NCI-H2029 (cell line): Measurements from ENCODE around the gene SSC5D.

Experiments used
- DNase-seq: peaks from one replicate; lab custom pipeline; 2025; lab: John Stamatoyannopoulos, UW

SSC5D gene

GRCh38 chr19:55536951-55537740, 48.9 kb downstream of the SSC5D start, which contains the start of gene SBK2:
Gene SBK2 (minus strand): TSS chr19:55537133. CDS start chr19:55536294, 839 bp downstream.
- DNase-seq = no peak

GRCh38 chr19:55537741-55538111, 49.5 kb downstream of the SSC5D start:
- no peak for DNase-seq

- DNase-seq = no peak
Measured at GRCh38 chr19:55538132-55538531, 49.9 kb downstream of the SSC5D start.

- DNase-seq = no peak
Measured at GRCh38 chr19:55539090-55539984, 51.1 kb downstream of the SSC5D start.

GRCh38 chr19:55540619-55541018, 52.4 kb downstream of the SSC5D start:
- DNase-seq = no peak

GRCh38 chr19:55541091-55541490, 52.9 kb downstream of the SSC5D start:
- DNase-seq = no peak

- DNase-seq = no peak
Measured at GRCh38 chr19:55542292-55542855, 54.1 kb downstream of the SSC5D start.

- DNase-seq = no peak
Measured at GRCh38 chr19:55543567-55543966, 55.3 kb downstream of the SSC5D start.

- DNase-seq = no peak
Measured at GRCh38 chr19:55544014-55544413, 55.8 kb downstream of the SSC5D start.

- DNase-seq = no peak
Measured at GRCh38 chr19:55544776-55545439, 56.7 kb downstream of the SSC5D start.

- no peak for DNase-seq
Measured at GRCh38 chr19:55545443-55545842, 57.2 kb downstream of the SSC5D start, which contains the start of gene SBK3. Gene SBK3 (minus strand): TSS chr19:55545543. CDS start chr19:55545543, 0 bp downstream.

GRCh38 chr19:55546011-55546410, 57.8 kb downstream of the SSC5D start:
- DNase-seq = no peak

- peak; percentile 34 for DNase-seq
Measured at GRCh38 chr19:55546822-55547614, 58.8 kb downstream of the SSC5D start.

GRCh38 chr19:55549500-55550320, 61.5 kb downstream of the SSC5D start:
- DNase-seq = no peak

GRCh38 chr19:55550321-55550650, 62.0 kb downstream of the SSC5D start:
- DNase-seq = no peak

GRCh38 chr19:55552206-55552605, 64.0 kb downstream of the SSC5D start:
- DNase-seq = no peak

- DNase-seq = no peak
Measured at GRCh38 chr19:55552620-55553019, 64.4 kb downstream of the SSC5D start.

- no peak for DNase-seq
Measured at GRCh38 chr19:55553217-55554182, 65.3 kb downstream of the SSC5D start.

GRCh38 chr19:55554302-55554701, 66.1 kb downstream of the SSC5D start:
- DNase-seq = no peak
